K562 (cell line): ENCODE results near the gene CPEB1. TPM values are rescaled to one million over a fixed set of nuclear protein-coding genes. Genes with fewer than 3 reads are reported as not detected.

Experiments
- CREB1 ChIP-seq, 2 experiments: sonication (generic) in 1 of 2; formaldehyde crosslinking in 1 of 2; IDR thresholded peaks; 2 replicates each; pipeline versions ENCODE4 v1.6.1 to v1.8.0; 2012 to 2022; ENCODE audit warnings: inconsistent platforms in 1 of 2, mild to moderate bottlenecking in 1 of 2, missing genetic modification reagents in 1 of 2, moderate library complexity in 1 of 2
- CXXC5 ChIP-seq: fragments of 250-450 bp; sonication (Bioruptor Pico); IDR thresholded peaks from 2 replicates; pipeline ENCODE4 v1.8.0; 2022; ENCODE audit warnings: inconsistent platforms, mild to moderate bottlenecking, moderate library complexity
- DPF2 ChIP-seq: fragments of 450-650 bp; IDR thresholded peaks from 2 replicates; pipeline ENCODE4 v1.6.1; 2016
- ETV5 ChIP-seq: sonication (generic); formaldehyde crosslinking; IDR thresholded peaks from 2 replicates; pipeline ENCODE4 v1.4.0; 2020; ENCODE audit warnings: low read depth, mild to moderate bottlenecking, missing genetic modification reagents
- GABPB1 ChIP-seq: sonication (generic); formaldehyde crosslinking; IDR thresholded peaks from 2 replicates; pipeline ENCODE4 v1.8.0; 2022; ENCODE audit warnings: mild to moderate bottlenecking, missing genetic modification reagents
- GTF2E2 ChIP-seq: fragments of 200-800 bp; sonication (Bioruptor generic); IDR thresholded peaks from 2 replicates; pipeline ENCODE4 v1.6.1; 2016; ENCODE audit warnings: missing genetic modification characterization, missing compliant biosample characterization
- HDGF ChIP-seq: fragments of 450-650 bp; IDR thresholded peaks from 2 replicates; pipeline ENCODE4 v1.6.1; 2016
- HNRNPK ChIP-seq: fragments of 200-400 bp; formaldehyde crosslinking; IDR thresholded peaks from one replicate; pipeline ENCODE4 v1.6.1; 2018; ENCODE audit warnings: mild to moderate bottlenecking, low read depth, low read length; ENCODE audit not compliant: poor library complexity, severe bottlenecking
- KLF1 ChIP-seq: fragments of 450-650 bp; IDR thresholded peaks from 2 replicates; pipeline ENCODE4 v1.6.1; 2016; ENCODE audit warnings: missing genetic modification characterization, missing compliant biosample characterization
- KLF13 ChIP-seq: fragments of 450-650 bp; IDR thresholded peaks from 2 replicates; pipeline ENCODE4 v1.6.1; 2016; ENCODE audit warnings: missing genetic modification characterization, low read depth, mild to moderate bottlenecking, missing compliant biosample characterization, moderate library complexity, borderline replicate concordance
- MXI1 ChIP-seq: IDR thresholded peaks from 2 replicates; pipeline ENCODE4 v1.6.1; 2011; ENCODE audit warnings: low read depth, mild to moderate bottlenecking, improper control_type of control experiment, low read length
- MYC ChIP-seq, 2 experiments: fragments of 250-450 bp in 1 of 2; sonication (Bioruptor Pico) in 1 of 2; IDR thresholded peaks; 2 replicates each; pipeline versions ENCODE4 v1.5.1 to v1.6.1; 2012 to 2021; ENCODE audit warnings: low read depth in 2 of 2, borderline replicate concordance in 1 of 2, improper control_type of control experiment in 1 of 2, low read length in 1 of 2, mild to moderate bottlenecking in 1 of 2, moderate library complexity in 1 of 2
- RBM34 ChIP-seq: fragments of 200-400 bp; formaldehyde crosslinking; IDR thresholded peaks from 2 replicates; pipeline ENCODE4 v1.6.1; 2018; ENCODE audit warnings: low read length, borderline replicate concordance; ENCODE audit not compliant: insufficient read depth
- RNF2 ChIP-seq: sonication (generic); IDR thresholded peaks from 2 replicates; pipeline ENCODE4 v1.6.1; 2016
- SMARCA5 ChIP-seq: fragments of 450-650 bp; IDR thresholded peaks from 2 replicates; pipeline ENCODE4 v1.6.1; 2016
- SP1 ChIP-seq: sonication (generic); formaldehyde crosslinking; IDR thresholded peaks from 2 replicates; pipeline ENCODE4 v1.8.1; 2022; ENCODE audit warnings: mild to moderate bottlenecking, missing genetic modification reagents
- SUPT5H ChIP-seq: fragments of 450-650 bp; IDR thresholded peaks from 2 replicates; pipeline ENCODE4 v1.6.1; 2016
- TEAD1 ChIP-seq, 2 experiments: fragments of 450-650 bp in 1 of 2; sonication (generic) in 1 of 2; formaldehyde crosslinking; IDR thresholded peaks; 2 replicates each; pipeline versions ENCODE4 v1.4.0 to v1.8.0; 2020 to 2022; ENCODE audit warnings: mild to moderate bottlenecking in 2 of 2, missing genetic modification reagents in 1 of 2
- TGIF2 ChIP-seq: sonication (generic); formaldehyde crosslinking; IDR thresholded peaks from 2 replicates; pipeline ENCODE4 v1.8.1; 2022; ENCODE audit warnings: mild to moderate bottlenecking, missing genetic modification reagents, moderate library complexity
- TOE1 ChIP-seq, 2 experiments: fragments of 450-650 bp in 1 of 2; sonication (generic) in 1 of 2; formaldehyde crosslinking in 1 of 2; IDR thresholded peaks; 2 replicates each; pipeline versions ENCODE4 v1.7.1 to v1.8.0; 2016 to 2022; ENCODE audit warnings: borderline replicate concordance in 2 of 2, mild to moderate bottlenecking in 2 of 2, antibody characterized with exemption in 1 of 2, inconsistent platforms in 1 of 2, low read depth in 1 of 2, missing genetic modification reagents in 1 of 2, moderate library complexity in 1 of 2
- XRCC5 ChIP-seq: fragments of 200-400 bp; formaldehyde crosslinking; IDR thresholded peaks from 2 replicates; pipeline ENCODE4 v1.6.1; 2017; ENCODE audit warnings: low read depth, mild to moderate bottlenecking, low read length
- YBX1 ChIP-seq: fragments of 450-650 bp; IDR thresholded peaks from 2 replicates; pipeline ENCODE4 v1.7.1; 2016; ENCODE audit warnings: mild to moderate bottlenecking
- ZNF143 ChIP-seq: sonication (generic); formaldehyde crosslinking; IDR thresholded peaks from 2 replicates; pipeline ENCODE4 v1.9.0; 2022; ENCODE audit warnings: mild to moderate bottlenecking, missing genetic modification reagents
- polyA plus RNA-seq, 8 experiments: library from polyadenylated mRNA; depleted of rRNA in 4 of 8; stranded (reverse) in 5 of 8; unstranded in 3 of 8; fragments of >200 nt; fragmentation: Nextera tagmentation in 2 of 8; fragmentation: Illumina TruSeq in 1 of 8; extraction: Ambion mirVana in 2 of 8; extraction: Trizol in 1 of 8; gene quantifications; 2 replicates each; pipeline versions ENCODE4 v1.2.1 to v1.2.3, GENCODE V29; 2011 to 2014; ENCODE audit warnings: inconsistent platforms in 1 of 8, missing spikeins in 1 of 8
- total RNA-seq, 7 experiments: library from RNA; depleted of rRNA in 6 of 7; stranded (reverse); fragments of >200 nt in 6 of 7; fragmentation: Illumina TruSeq in 2 of 7; extraction: Trizol in 2 of 7; gene quantifications; 2 replicates each; pipeline versions ENCODE4 v1.2.1 to v1.2.3, GENCODE V29; 2011 to 2021; ENCODE audit warnings: low replicate concordance in 1 of 7
- TF ChIP-seq, protein P1 (sequence below): fragments of 450-650 bp; IDR thresholded peaks from 2 replicates; pipeline ENCODE4 v1.7.1; 2018; ENCODE audit warnings: mild to moderate bottlenecking, low read depth; ENCODE audit not compliant: partially characterized antibody

CPEB1 gene
- total and polyA plus RNA-seq, 9 of the 15 experiments (the other 6 are each of a cell fraction or from before 2014, with no cell fraction given) = 2.2 to 13.4 (median 9.7) TPM

DNA sequence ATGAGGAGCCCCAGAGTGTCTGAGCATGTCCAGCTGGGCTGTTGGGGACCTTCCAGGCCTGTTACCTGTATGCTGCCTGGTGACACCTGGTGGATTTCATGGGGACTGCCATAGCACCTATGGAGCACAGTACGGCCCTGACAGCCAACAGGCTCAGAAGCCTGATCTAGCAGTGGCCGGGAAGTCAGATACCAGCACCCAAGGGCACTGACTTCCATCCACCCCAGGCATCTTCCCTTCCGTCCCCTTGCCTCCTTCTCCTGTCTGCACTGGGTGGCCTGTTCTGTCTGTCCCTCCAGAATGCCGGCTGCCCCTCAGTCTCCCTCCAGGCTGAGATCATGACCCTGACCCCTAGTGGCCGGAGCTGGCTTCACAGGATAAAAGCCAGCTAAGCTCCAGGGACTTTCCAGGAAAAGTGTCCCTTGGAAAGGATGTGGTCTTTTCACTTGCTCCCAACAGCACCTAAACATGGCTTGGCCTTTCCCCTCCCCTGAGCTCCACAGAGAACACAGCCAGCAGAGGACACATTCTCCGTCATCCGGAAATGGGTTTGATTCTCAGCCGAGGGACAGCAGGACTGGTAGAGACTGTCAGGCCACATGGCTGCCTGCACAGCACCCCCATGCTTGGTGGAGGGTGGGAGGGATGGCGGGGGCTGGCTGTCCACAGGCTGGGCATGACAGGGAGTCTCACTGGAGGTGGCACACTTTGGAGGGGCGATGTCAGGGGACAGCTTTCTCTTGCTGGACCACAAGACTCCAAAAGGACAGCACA lies 116.4 kb downstream of the CPEB1 start (continued):
- 0 out of 4 replicates have a peak, but pooled peaks of 1 of the 2 experiments have one; percentile 24 for TF ChIP-seq TEAD1 (CRISPR knock-in tag; IDR thresholded peaks at IDR 0.05)
- TF ChIP-seq CXXC5 (CRISPR knock-in tag) = no peak
- no peak for TF ChIP-seq KLF1
- no peak for TF ChIP-seq KLF13 (tag)
- no peak for TF ChIP-seq ZNF143 (CRISPR knock-in tag)
- TF ChIP-seq HNRNPK = no peak
- TF ChIP-seq SUPT5H = no peak
- TF ChIP-seq TOE1 (IDR thresholded peaks at IDR 0.05; ENCODE audit: borderline replicate concordance) = peak; percentile 58
- no peak for TF ChIP-seq TOE1 (CRISPR knock-in tag; IDR thresholded peaks at IDR 0.05; ENCODE audit: borderline replicate concordance, low read depth)
- TF ChIP-seq GTF2E2 (tag) = no peak
- TF ChIP-seq ETV5 (CRISPR knock-in tag) = no peak
- no peak for TF ChIP-seq RBM34
- 0 out of 2 replicates have a peak, but pooled peaks have one; percentile 16 for TF ChIP-seq SP1 (CRISPR knock-in tag)
- no peak for TF ChIP-seq MXI1
- no peak for TF ChIP-seq SMARCA5
- no peak for TF ChIP-seq GABPB1
- 0 out of 2 replicates have a peak, but pooled peaks have one; percentile 38 for TF ChIP-seq HDGF
- TF ChIP-seq DPF2 = 0 out of 2 replicates have a peak, but pooled peaks have one; percentile 37
- TF ChIP-seq RNF2 = no peak
- TF ChIP-seq XRCC5 = 0 out of 2 replicates have a peak, but pooled peaks have one; percentile 46
- TF ChIP-seq CREB1 (IDR thresholded peaks at IDR 0.05) = no peak
- TF ChIP-seq CREB1 (CRISPR knock-in tag; IDR thresholded peaks at IDR 0.05) = peak; percentile 39; the same call in 1 of the 2 replicates
- 0 out of 2 replicates have a peak, but pooled peaks have one; percentile 23 for TF ChIP-seq MYC (IDR thresholded peaks at IDR 0.05; ENCODE audit: low read depth, low read length)
- no peak for TF ChIP-seq MYC (CRISPR knock-in tag; IDR thresholded peaks at IDR 0.05; ENCODE audit: borderline replicate concordance, low read depth)
- no peak for TF ChIP-seq YBX1
- no peak for TF ChIP-seq TGIF2 (CRISPR knock-in tag)
- TF ChIP-seq, protein P1, sequence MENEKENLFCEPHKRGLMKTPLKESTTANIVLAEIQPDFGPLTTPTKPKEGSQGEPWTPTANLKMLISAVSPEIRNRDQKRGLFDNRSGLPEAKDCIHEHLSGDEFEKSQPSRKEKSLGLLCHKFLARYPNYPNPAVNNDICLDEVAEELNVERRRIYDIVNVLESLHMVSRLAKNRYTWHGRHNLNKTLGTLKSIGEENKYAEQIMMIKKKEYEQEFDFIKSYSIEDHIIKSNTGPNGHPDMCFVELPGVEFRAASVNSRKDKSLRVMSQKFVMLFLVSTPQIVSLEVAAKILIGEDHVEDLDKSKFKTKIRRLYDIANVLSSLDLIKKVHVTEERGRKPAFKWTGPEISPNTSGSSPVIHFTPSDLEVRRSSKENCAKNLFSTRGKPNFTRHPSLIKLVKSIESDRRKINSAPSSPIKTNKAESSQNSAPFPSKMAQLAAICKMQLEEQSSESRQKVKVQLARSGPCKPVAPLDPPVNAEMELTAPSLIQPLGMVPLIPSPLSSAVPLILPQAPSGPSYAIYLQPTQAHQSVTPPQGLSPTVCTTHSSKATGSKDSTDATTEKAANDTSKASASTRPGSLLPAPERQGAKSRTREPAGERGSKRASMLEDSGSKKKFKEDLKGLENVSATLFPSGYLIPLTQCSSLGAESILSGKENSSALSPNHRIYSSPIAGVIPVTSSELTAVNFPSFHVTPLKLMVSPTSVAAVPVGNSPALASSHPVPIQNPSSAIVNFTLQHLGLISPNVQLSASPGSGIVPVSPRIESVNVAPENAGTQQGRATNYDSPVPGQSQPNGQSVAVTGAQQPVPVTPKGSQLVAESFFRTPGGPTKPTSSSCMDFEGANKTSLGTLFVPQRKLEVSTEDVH = peak; percentile 49
